ENCODE results near the gene ABHD12.

The ABHD12 gene

DNA sequence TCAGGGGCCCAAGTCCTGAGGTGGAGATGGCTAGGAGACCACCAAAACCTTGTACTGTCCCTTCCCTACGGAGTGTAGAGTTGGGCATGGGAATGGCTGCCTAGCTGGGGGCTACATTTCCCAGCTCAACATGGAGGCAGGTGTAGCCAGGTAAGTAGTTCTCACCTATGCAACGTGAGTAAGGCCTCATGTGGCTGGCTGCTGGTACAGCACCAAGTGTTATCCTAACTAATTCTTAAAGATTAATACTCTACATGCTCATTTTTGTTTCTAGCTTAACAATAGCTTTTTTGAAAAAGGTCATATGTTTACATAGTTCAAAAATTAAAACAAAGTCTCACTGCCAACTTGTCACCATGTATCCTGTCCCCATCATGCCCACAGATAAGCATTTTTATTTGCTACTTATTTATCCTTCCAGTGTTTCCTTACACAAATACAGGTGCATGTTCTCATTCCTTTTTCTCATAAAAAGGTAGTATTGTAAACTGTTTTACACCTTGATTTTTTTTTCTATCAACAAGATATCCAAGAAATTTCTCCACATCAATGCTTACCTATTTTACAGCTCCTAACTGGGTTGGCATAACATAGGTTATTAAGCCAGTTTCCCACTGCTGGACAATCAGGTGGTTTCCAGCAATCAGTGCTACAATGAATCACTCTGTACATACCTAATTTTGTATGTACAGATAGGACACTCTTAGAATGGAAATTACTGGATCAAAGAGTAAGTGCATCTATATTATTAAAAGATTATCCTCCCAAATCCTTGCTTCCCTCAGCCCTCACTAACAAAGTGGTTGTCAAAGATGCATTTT, 25.5 kb downstream of the ABHD12 start:
- Histone ChIP-seq H4K8ac (ENCODE audit: low read depth, low read length) (no peak overlapping the region), H3K56ac (ENCODE audit: low read length) (no peak overlapping the region), H3K4ac (ENCODE audit: low read depth, low read length) (no peak overlapping the region), H3K9ac (ENCODE audit: low read length) (no peak overlapping the region), H4K5ac (ENCODE audit: low read length) (no peak overlapping the region), H3K23ac (ENCODE audit: low read length) (no peak overlapping the region), H3K4me2 (ENCODE audit: low read length) (no peak overlapping the region), H3K4me1 (ENCODE audit: control insufficient read depth, low read depth, low read length) (no peaks in the 10 kb centered on the region), H2BK120ac (ENCODE audit: low read depth, low read length) (no peak overlapping the region), H3K4me3 (ENCODE audit: low read length) (no peak overlapping the region), H3K18ac (ENCODE audit: low read length) (no peak overlapping the region), H3K36me3 (ENCODE audit: control insufficient read depth, insufficient read depth, low read length) (no peaks in the 10 kb centered on the region), H2BK5ac (ENCODE audit: low read length) (no peak overlapping the region), H3K79me1 (ENCODE audit: low read length) (peaks cover 12% of the 10 kb centered on the region), H3K27me3 (ENCODE audit: insufficient read depth, low read length, poor library complexity) (no peaks in the 10 kb centered on the region), H3K79me2 (ENCODE audit: control insufficient read depth, insufficient read depth, low read length) (peaks cover 6% of the 10 kb centered on the region), H2BK15ac (replicated peaks; ENCODE audit: low read depth) (no peak overlapping the region), H2AK5ac (ENCODE audit: low read length) (no peak overlapping the region), H3K27ac (ENCODE audit: low read depth, low read length) (no peak overlapping the region)
- DNase-seq = no peak
- WGBS (ENCODE audit: extremely low coverage, insufficient coverage, low lambda C conversion rate) = no CpG with 5 or more reads among the region's 2 CpGs

DNA sequence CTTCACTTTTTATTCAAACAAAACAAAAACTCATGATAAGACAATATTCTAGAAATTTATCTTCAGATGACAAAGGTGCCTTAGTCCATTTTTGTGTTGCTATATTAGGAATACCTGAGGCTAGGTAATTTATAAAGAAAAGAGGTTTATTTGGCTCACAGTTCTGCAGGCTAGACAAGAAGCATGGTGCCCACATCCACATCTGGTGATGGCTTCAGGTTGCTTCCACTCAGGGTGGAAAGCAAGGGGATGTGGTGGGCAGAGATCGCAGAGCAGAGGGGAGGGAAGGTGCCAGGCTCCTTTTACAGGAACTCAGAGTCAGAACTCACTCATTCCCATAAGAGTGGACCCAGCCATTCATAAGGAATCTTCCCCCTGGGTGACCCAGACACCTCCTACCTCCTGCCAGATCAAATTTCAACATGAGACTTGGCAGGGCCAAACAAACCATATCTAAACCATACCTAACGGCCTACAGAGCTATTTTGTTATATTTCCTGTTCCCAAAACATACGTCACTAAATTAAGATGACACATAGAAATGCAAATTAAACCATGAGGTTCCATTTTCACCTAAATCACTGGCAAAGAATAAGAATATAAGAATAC, 26.4 kb downstream of the ABHD12 start:
- no peaks in the 10 kb centered on the region for H3K27me3 ChIP-seq (ENCODE audit: insufficient read depth, low read length, poor library complexity)
- H3K79me1 ChIP-seq (ENCODE audit: low read length) = peaks cover 7% of the 10 kb centered on the region
- no peak overlapping the region for H2BK15ac ChIP-seq (replicated peaks; ENCODE audit: low read depth)
- H4K8ac ChIP-seq (ENCODE audit: low read depth, low read length) = no peak overlapping the region
- H3K4me1 ChIP-seq (ENCODE audit: control insufficient read depth, low read depth, low read length) = no peaks in the 10 kb centered on the region
- WGBS (ENCODE audit: extremely low coverage, insufficient coverage, low lambda C conversion rate) = no CpG with 5 or more reads among the region's 3 CpGs
- H3K27ac ChIP-seq (ENCODE audit: low read depth, low read length) = no peak overlapping the region
- H3K18ac ChIP-seq (ENCODE audit: low read length) = no peak overlapping the region
- no peak overlapping the region for H3K4ac ChIP-seq (ENCODE audit: low read depth, low read length)
- H3K23ac ChIP-seq (ENCODE audit: low read length) = no peak overlapping the region
- H3K4me2 ChIP-seq (ENCODE audit: low read length) = no peak overlapping the region
- H3K36me3 ChIP-seq (ENCODE audit: control insufficient read depth, insufficient read depth, low read length) = no peaks in the 10 kb centered on the region
- H4K5ac ChIP-seq (ENCODE audit: low read length) = no peak overlapping the region
- H3K4me3 ChIP-seq (ENCODE audit: low read length) = no peak overlapping the region
- peaks cover 2% of the 10 kb centered on the region for H3K79me2 ChIP-seq (ENCODE audit: control insufficient read depth, insufficient read depth, low read length)
- H2BK5ac ChIP-seq (ENCODE audit: low read length) = no peak overlapping the region
- no peak overlapping the region for H2BK120ac ChIP-seq (ENCODE audit: low read depth, low read length)
- DNase-seq = no peak
- H3K9ac ChIP-seq (ENCODE audit: low read length) = no peak overlapping the region
- H3K56ac ChIP-seq (ENCODE audit: low read length) = no peak overlapping the region
- no peak overlapping the region for H2AK5ac ChIP-seq (ENCODE audit: low read length)

DNA sequence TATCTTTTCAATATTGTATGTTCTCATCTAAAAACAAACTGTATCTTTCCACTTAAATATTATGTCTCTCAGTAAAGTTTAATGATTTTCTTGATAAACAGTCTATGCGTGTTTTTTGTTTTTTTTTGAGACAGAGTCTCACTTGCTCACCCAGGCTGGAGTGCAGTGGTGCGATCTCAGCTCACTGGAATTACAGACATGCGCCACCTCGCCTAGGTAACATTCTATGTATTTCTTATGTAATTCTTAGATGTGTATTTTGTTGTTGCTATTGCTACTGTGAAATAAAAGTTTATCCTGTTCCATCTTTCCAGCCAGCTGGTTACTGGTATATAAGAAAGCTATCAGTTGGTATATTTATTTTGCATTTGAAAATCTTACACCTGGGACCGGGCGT, 29.4 kb downstream of the ABHD12 start:
- Histone ChIP-seq H2BK5ac (ENCODE audit: low read length) (no peak overlapping the region), H3K27ac (ENCODE audit: low read depth, low read length) (no peak overlapping the region), H2AK5ac (ENCODE audit: low read length) (no peak overlapping the region), H4K5ac (ENCODE audit: low read length) (no peak overlapping the region), H3K4ac (ENCODE audit: low read depth, low read length) (no peak overlapping the region), H3K79me2 (ENCODE audit: control insufficient read depth, insufficient read depth, low read length) (peaks cover 6% of the 10 kb centered on the region), H3K23ac (ENCODE audit: low read length) (no peak overlapping the region), H2BK15ac (replicated peaks; ENCODE audit: low read depth) (no peak overlapping the region), H3K4me2 (ENCODE audit: low read length) (no peak overlapping the region), H3K36me3 (ENCODE audit: control insufficient read depth, insufficient read depth, low read length) (no peaks in the 10 kb centered on the region), H3K4me1 (ENCODE audit: control insufficient read depth, low read depth, low read length) (no peaks in the 10 kb centered on the region), H2BK120ac (ENCODE audit: low read depth, low read length) (no peak overlapping the region), H3K56ac (ENCODE audit: low read length) (no peak overlapping the region), H3K79me1 (ENCODE audit: low read length) (peaks cover 10% of the 10 kb centered on the region), H4K8ac (ENCODE audit: low read depth, low read length) (no peak overlapping the region), H3K4me3 (ENCODE audit: low read length) (no peak overlapping the region), H3K18ac (ENCODE audit: low read length) (no peak overlapping the region), H3K27me3 (ENCODE audit: insufficient read depth, low read length, poor library complexity) (no peaks in the 10 kb centered on the region), H3K9ac (ENCODE audit: low read length) (no peak overlapping the region)
- peak; percentile 68 for DNase-seq
- WGBS (ENCODE audit: extremely low coverage, insufficient coverage, low lambda C conversion rate) = no CpG with 5 or more reads among the region's 6 CpGs

DNA sequence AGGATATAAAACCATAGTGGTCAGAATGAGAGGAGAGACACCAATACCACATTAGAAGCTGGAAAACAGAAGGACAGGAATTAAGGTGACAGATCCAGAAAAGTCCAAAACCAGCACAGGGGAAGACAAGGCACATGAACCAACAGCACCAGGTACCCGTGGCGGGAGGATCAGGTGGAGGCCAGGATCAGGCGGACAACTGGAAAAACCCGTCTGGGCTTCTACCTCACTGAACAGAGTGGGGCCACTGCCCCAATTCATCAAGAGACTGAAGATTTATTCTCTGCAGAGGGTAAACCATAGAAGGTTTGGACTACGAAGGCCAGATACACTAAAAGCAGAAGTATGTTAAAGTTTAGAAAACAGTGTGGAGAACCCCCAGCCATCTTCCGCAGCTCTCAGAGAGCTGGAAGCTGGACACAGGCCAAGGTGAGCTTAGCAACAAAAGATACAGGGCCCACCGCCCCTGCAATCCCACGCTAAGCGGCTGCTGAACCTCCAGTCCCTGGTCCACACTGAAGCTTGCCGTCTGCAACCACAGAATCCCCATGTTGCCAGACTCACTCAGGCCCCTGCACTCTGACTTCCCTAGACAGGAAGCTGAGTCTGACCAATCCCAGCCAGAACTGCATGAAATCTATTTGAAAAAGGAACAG, 29.9 kb downstream of the ABHD12 start:
- Histone ChIP-seq H3K79me2 (ENCODE audit: control insufficient read depth, insufficient read depth, low read length) (peaks cover 8% of the 10 kb centered on the region), H3K23ac (ENCODE audit: low read length) (no peak overlapping the region), H3K4me3 (ENCODE audit: low read length) (no peak overlapping the region), H2BK120ac (ENCODE audit: low read depth, low read length) (no peak overlapping the region), H2AK5ac (ENCODE audit: low read length) (no peak overlapping the region), H4K5ac (ENCODE audit: low read length) (no peak overlapping the region), H3K4me1 (ENCODE audit: control insufficient read depth, low read depth, low read length) (no peaks in the 10 kb centered on the region), H3K9ac (ENCODE audit: low read length) (no peak overlapping the region), H3K79me1 (ENCODE audit: low read length) (peaks cover 15% of the 10 kb centered on the region), H3K56ac (ENCODE audit: low read length) (no peak overlapping the region), H3K4ac (ENCODE audit: low read depth, low read length) (no peak overlapping the region), H3K27ac (ENCODE audit: low read depth, low read length) (no peak overlapping the region), H3K27me3 (ENCODE audit: insufficient read depth, low read length, poor library complexity) (no peaks in the 10 kb centered on the region), H2BK15ac (replicated peaks; ENCODE audit: low read depth) (no peak overlapping the region), H3K4me2 (ENCODE audit: low read length) (no peak overlapping the region), H3K36me3 (ENCODE audit: control insufficient read depth, insufficient read depth, low read length) (no peaks in the 10 kb centered on the region), H4K8ac (ENCODE audit: low read depth, low read length) (no peak overlapping the region), H3K18ac (ENCODE audit: low read length) (no peak overlapping the region), H2BK5ac (ENCODE audit: low read length) (no peak overlapping the region)
- WGBS (ENCODE audit: extremely low coverage, insufficient coverage, low lambda C conversion rate) = no CpG with 5 or more reads among the region's 10 CpGs
- peak; percentile 60 for DNase-seq

DNA sequence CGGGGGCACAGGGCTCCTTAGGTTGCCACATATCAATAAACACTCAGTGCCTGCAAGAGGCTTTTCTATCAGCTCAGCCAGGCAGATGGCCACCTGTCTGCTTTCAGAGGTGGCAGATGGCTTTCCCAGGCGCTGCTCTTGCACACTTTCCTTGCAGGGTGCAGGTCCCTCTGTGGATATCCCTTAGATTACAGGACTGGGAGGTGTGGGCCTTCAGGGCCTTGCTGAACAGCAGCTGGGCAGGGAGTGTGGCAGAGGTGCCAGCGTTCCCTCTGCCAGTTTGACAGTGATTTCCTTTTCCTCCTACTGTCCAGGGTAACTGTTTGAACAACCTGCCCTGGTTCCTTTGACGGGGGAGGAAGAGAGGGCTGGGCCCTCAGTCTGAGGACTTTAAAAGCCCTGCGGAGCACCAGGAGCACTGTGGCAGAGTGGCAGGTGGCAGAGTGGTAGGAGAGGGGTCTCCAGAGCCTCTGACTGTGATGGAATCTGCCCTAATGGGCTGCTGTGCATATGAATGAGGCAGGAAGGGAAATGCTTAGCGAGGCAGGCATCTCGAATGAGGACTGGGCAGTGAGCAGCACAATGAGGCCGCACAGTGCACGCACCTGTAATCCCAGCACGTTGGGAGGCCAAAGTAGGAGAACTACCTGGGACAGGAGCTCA, 34.2 kb downstream of the ABHD12 start:
- Histone ChIP-seq H4K5ac (ENCODE audit: low read length) (no peak overlapping the region), H3K27ac (ENCODE audit: low read depth, low read length) (no peak overlapping the region), H3K4ac (ENCODE audit: low read depth, low read length) (no peak overlapping the region), H3K23ac (ENCODE audit: low read length) (no peak overlapping the region), H2BK120ac (ENCODE audit: low read depth, low read length) (no peak overlapping the region), H4K8ac (ENCODE audit: low read depth, low read length) (no peak overlapping the region), H3K4me2 (ENCODE audit: low read length) (no peak overlapping the region), H2BK5ac (ENCODE audit: low read length) (no peak overlapping the region), H3K79me1 (ENCODE audit: low read length) (peaks cover 19% of the 10 kb centered on the region), H3K27me3 (ENCODE audit: insufficient read depth, low read length, poor library complexity) (no peaks in the 10 kb centered on the region), H3K4me1 (ENCODE audit: control insufficient read depth, low read depth, low read length) (peaks cover 2% of the 10 kb centered on the region), H3K56ac (ENCODE audit: low read length) (no peak overlapping the region), H3K4me3 (ENCODE audit: low read length) (no peak overlapping the region), H2BK15ac (replicated peaks; ENCODE audit: low read depth) (no peak overlapping the region), H2AK5ac (ENCODE audit: low read length) (no peak overlapping the region), H3K9ac (ENCODE audit: low read length) (no peak overlapping the region), H3K79me2 (ENCODE audit: control insufficient read depth, insufficient read depth, low read length) (peaks cover 15% of the 10 kb centered on the region), H3K36me3 (ENCODE audit: control insufficient read depth, insufficient read depth, low read length) (no peaks in the 10 kb centered on the region), H3K18ac (ENCODE audit: low read length) (no peak overlapping the region)
- no peak for DNase-seq
- WGBS (ENCODE audit: extremely low coverage, insufficient coverage, low lambda C conversion rate) = no CpG with 5 or more reads among the region's 10 CpGs
